Stimulated activated naive CD8-positive, alpha-beta T cell treated with anti-CD3 and anti-CD28 coated beads, Interleukin-15, amount 100 ng/mL, for 72 hours (primary cell): ENCODE data around the gene ATP2C1.
"Not testable (repeated sequence)": the region's sequence is repeated elsewhere in the genome, so short reads cannot be mapped to it uniquely, and the experiment has no call there.

Experiments
- ATAC-seq: fragments of 150-1000 bp; cut with Tn5 transposase; 2 replicates; pipeline ENCODE4 v1.10.0; 2021; ENCODE audit warnings: mild to moderate bottlenecking, moderate library complexity
- DNase-seq, 2 donors: peaks; one replicate each; pipeline ENCODE4 v3.0.0; 2021 to 2022
- H3K27ac Mint-ChIP-seq, 2 donors: one replicate each; pipeline ENCODE4 v1.8.0; 2022; ENCODE audit warnings: mild to moderate bottlenecking in 2 of 2, mixed read lengths in 2 of 2, moderate library complexity in 2 of 2
- H3K27me3 Mint-ChIP-seq: one replicate; pipeline ENCODE4 v1.8.0; 2022; ENCODE audit warnings: mixed read lengths
- H3K4me1 Mint-ChIP-seq: one replicate; pipeline ENCODE4 v1.8.0; 2022; ENCODE audit warnings: mild to moderate bottlenecking, mixed read lengths
- H3K4me3 Mint-ChIP-seq, 2 donors: one replicate each; pipeline ENCODE4 v1.8.0; 2022; ENCODE audit warnings: mild to moderate bottlenecking in 2 of 2, mixed read lengths in 2 of 2, moderate library complexity in 1 of 2
- H3K9me3 Mint-ChIP-seq, 2 donors: one replicate each; pipeline ENCODE4 v1.8.0; 2022; ENCODE audit warnings: mixed read lengths in 2 of 2

The ATP2C1 gene

GRCh38 chr3:130893376-130894129, at the start of gene ATP2C1:
Gene ATP2C1, plus strand, starts transcription at chr3:130894084. Its CDS starts 686 bp downstream, at chr3:130894770.
- H3K9me3 Mint-ChIP-seq, result no peaks in the 10 kb centered on the region
- peak; percentile 89 for ATAC-seq
- peaks cover 30% of the 10 kb centered on the region for H3K4me1 Mint-ChIP-seq
- peak within 1 kb of the TSS; percentile 73 to 94 for H3K4me3 Mint-ChIP-seq
- H3K27ac Mint-ChIP-seq, result peak within 1 kb of the TSS; percentile 99
- peak; percentile 89 to 92 for DNase-seq
- H3K27me3 Mint-ChIP-seq, result no peaks in the 10 kb centered on the region

GRCh38 chr3:130844462-130844861, 49.4 kb upstream of the ATP2C1 start:
- peaks cover 36% of the 10 kb centered on the region for H3K27me3 Mint-ChIP-seq
- no peaks in the 10 kb centered on the region for H3K9me3 Mint-ChIP-seq

GRCh38 chr3:130846181-130846580, 47.7 kb upstream of the ATP2C1 start:
- H3K27ac Mint-ChIP-seq, result no peak overlapping the region

More at GRCh38 chr3:130844462-130844861, 49.4 kb upstream of the ATP2C1 start:
- Mint-ChIP-seq H3K27ac (no peak overlapping the region), H3K4me3 (no peak overlapping the region), H3K4me1 (peaks cover 15% of the 10 kb centered on the region)
- DNase-seq (no peak), ATAC-seq (no peak)

GRCh38 chr3:130849091-130849552, 44.8 kb upstream of the ATP2C1 start:
- H3K27ac Mint-ChIP-seq, result peak overlapping the region; percentile 72 to 92
- no peaks in the 10 kb centered on the region for H3K9me3 Mint-ChIP-seq
- ATAC-seq (no peak), DNase-seq (peak in 1 of 2 donors; percentile 12)
- H3K4me1 Mint-ChIP-seq, result peaks cover 47% of the 10 kb centered on the region
- peak overlapping the region; percentile 39 to 60 for H3K4me3 Mint-ChIP-seq
- peaks cover 30% of the 10 kb centered on the region for H3K27me3 Mint-ChIP-seq

More at GRCh38 chr3:130846181-130846580, 47.7 kb upstream of the ATP2C1 start:
- Mint-ChIP-seq H3K4me3 (no peak overlapping the region), H3K27me3 (peaks cover 24% of the 10 kb centered on the region), H3K9me3 (no peaks in the 10 kb centered on the region), H3K4me1 (peaks cover 25% of the 10 kb centered on the region)
- DNase-seq (no peak), ATAC-seq (no peak)

- H3K27me3 Mint-ChIP-seq, result peaks cover 37% of the 10 kb centered on the region
- peaks cover 51% of the 10 kb centered on the region for H3K4me1 Mint-ChIP-seq
- H3K27ac Mint-ChIP-seq, result peak overlapping the region; percentile 94 to 98
- H3K4me3 Mint-ChIP-seq, result peak overlapping the region; percentile 71 to 80
- ATAC-seq, result peak; percentile 98
- H3K9me3 Mint-ChIP-seq, result no peaks in the 10 kb centered on the region
- DNase-seq, result peak; percentile 52 to 74
Measured at GRCh38 chr3:130850044-130850797, 43.7 kb upstream of the ATP2C1 start.

- Mint-ChIP-seq H3K27ac (peak overlapping the region; percentile 93 to 98), H3K9me3 (no peaks in the 10 kb centered on the region), H3K4me3 (peak overlapping the region; percentile 71 to 80), H3K27me3 (peaks cover 37% of the 10 kb centered on the region), H3K4me1 (peaks cover 51% of the 10 kb centered on the region)
- no peak for ATAC-seq
- DNase-seq, result no peak
Measured at GRCh38 chr3:130850843-130851242, 43.0 kb upstream of the ATP2C1 start.

GRCh38 chr3:130851277-130851676, 42.6 kb upstream of the ATP2C1 start:
- Mint-ChIP-seq H3K9me3 (no peaks in the 10 kb centered on the region), H3K4me3 (peak overlapping the region; percentile 71 to 80), H3K27ac (peak overlapping the region; percentile 93 to 98), H3K27me3 (peaks cover 34% of the 10 kb centered on the region), H3K4me1 (peaks cover 51% of the 10 kb centered on the region)
- DNase-seq, result no peak
- no peak for ATAC-seq

GRCh38 chr3:130853581-130853980, 40.3 kb upstream of the ATP2C1 start:
- no peak overlapping the region for H3K4me3 Mint-ChIP-seq
- H3K27me3 Mint-ChIP-seq, result peaks cover 44% of the 10 kb centered on the region
- DNase-seq (no peak), ATAC-seq (no peak)
- no peaks in the 10 kb centered on the region for H3K9me3 Mint-ChIP-seq
- no peak overlapping the region for H3K27ac Mint-ChIP-seq
- peaks cover 65% of the 10 kb centered on the region for H3K4me1 Mint-ChIP-seq

- no peak overlapping the region for H3K27ac Mint-ChIP-seq
- H3K9me3 Mint-ChIP-seq, result no peaks in the 10 kb centered on the region
- peaks cover 58% of the 10 kb centered on the region for H3K4me1 Mint-ChIP-seq
- peak overlapping the region in 1 of 2 donors; percentile 1 for H3K4me3 Mint-ChIP-seq
- no peak for DNase-seq
- H3K27me3 Mint-ChIP-seq, result peaks cover 51% of the 10 kb centered on the region
- no peak for ATAC-seq
Measured at GRCh38 chr3:130854208-130854864, 39.5 kb upstream of the ATP2C1 start.

- peaks cover 28% of the 10 kb centered on the region for H3K4me1 Mint-ChIP-seq
- no peak for ATAC-seq
- H3K9me3 Mint-ChIP-seq, result no peaks in the 10 kb centered on the region
- peaks cover 66% of the 10 kb centered on the region for H3K27me3 Mint-ChIP-seq
- no peak for DNase-seq
- H3K4me3 Mint-ChIP-seq, result peak overlapping the region in 1 of 2 donors; percentile 21
- peak overlapping the region in 1 of 2 donors; percentile 65 for H3K27ac Mint-ChIP-seq
Measured at GRCh38 chr3:130857336-130858026, 36.4 kb upstream of the ATP2C1 start.

GRCh38 chr3:130862130-130862529, 31.8 kb upstream of the ATP2C1 start:
- H3K4me3 Mint-ChIP-seq, H3K9me3 Mint-ChIP-seq, H3K27ac Mint-ChIP-seq, ATAC-seq, DNase-seq: not testable (repeated sequence)
- H3K27me3 Mint-ChIP-seq, result peaks cover 36% of the 10 kb centered on the region
- H3K4me1 Mint-ChIP-seq, result peaks cover 13% of the 10 kb centered on the region

- DNase-seq (no peak), ATAC-seq (no peak)
- H3K9me3 Mint-ChIP-seq, result peaks cover 0 to 5% of the 10 kb centered on the region in 2 donors
- H3K27ac Mint-ChIP-seq, result no peak overlapping the region
- peaks cover 8% of the 10 kb centered on the region for H3K27me3 Mint-ChIP-seq
- H3K4me1 Mint-ChIP-seq, result no peaks in the 10 kb centered on the region
- H3K4me3 Mint-ChIP-seq, result no peak overlapping the region
Measured at GRCh38 chr3:130865489-130865888, 28.4 kb upstream of the ATP2C1 start.

- ATAC-seq (no peak), DNase-seq (no peak)
- peaks cover 0 to 5% of the 10 kb centered on the region in 2 donors for H3K9me3 Mint-ChIP-seq
Measured at GRCh38 chr3:130866327-130866726, 27.6 kb upstream of the ATP2C1 start.

GRCh38 chr3:130870423-130870822, 23.5 kb upstream of the ATP2C1 start:
- ATAC-seq (no peak), DNase-seq (no peak)
- Mint-ChIP-seq H3K4me3 (no peak overlapping the region), H3K9me3 (peaks cover 0 to 5% of the 10 kb centered on the region in 2 donors), H3K27ac (peak overlapping the region in 1 of 2 donors; percentile 13), H3K27me3 (peaks cover 6% of the 10 kb centered on the region), H3K4me1 (no peaks in the 10 kb centered on the region)

More at GRCh38 chr3:130866327-130866726, 27.6 kb upstream of the ATP2C1 start:
- H3K4me1 Mint-ChIP-seq, result no peaks in the 10 kb centered on the region
- H3K27ac Mint-ChIP-seq, result no peak overlapping the region
- H3K4me3 Mint-ChIP-seq, result no peak overlapping the region
- no peaks in the 10 kb centered on the region for H3K27me3 Mint-ChIP-seq

- ATAC-seq, result no peak
- peaks cover 14% of the 10 kb centered on the region for H3K27me3 Mint-ChIP-seq
- no peak overlapping the region for H3K4me3 Mint-ChIP-seq
- H3K27ac Mint-ChIP-seq, result no peak overlapping the region
- DNase-seq, result no peak
- H3K4me1 Mint-ChIP-seq, result no peaks in the 10 kb centered on the region
- H3K9me3 Mint-ChIP-seq, result peaks cover 12 to 21% of the 10 kb centered on the region in 2 donors
Measured at GRCh38 chr3:130876594-130876993, 17.3 kb upstream of the ATP2C1 start.
